Adrenal gland (tissue), 5 donors: Measurements from ENCODE around the gene SOD3.

Experiments
- CTCF ChIP-seq, 6 experiments: fragments of 450-650 bp in 4 of 6; fragments of 200-600 bp in 2 of 6; sonication (generic) in 1 of 6; IDR thresholded peaks; 1 replicate in 5 of 6; 2 replicates in 1 of 6; pipeline versions ENCODE4 v1.5.1 to v1.8.0; 2016 to 2021; ENCODE audit warnings: antibody characterized with exemption in 6 of 6, mild to moderate bottlenecking in 2 of 6, moderate library complexity in 1 of 6
- POLR2A ChIP-seq, 2 donors: fragments of 450-650 bp; IDR thresholded peaks; one replicate each; pipeline ENCODE4 v1.6.1; 2017; ENCODE audit warnings: antibody characterized with exemption in 2 of 2, mild to moderate bottlenecking in 2 of 2, moderate library complexity in 1 of 2
- donor health status: DM: no; HTN: no; CAD: no.

DNA sequence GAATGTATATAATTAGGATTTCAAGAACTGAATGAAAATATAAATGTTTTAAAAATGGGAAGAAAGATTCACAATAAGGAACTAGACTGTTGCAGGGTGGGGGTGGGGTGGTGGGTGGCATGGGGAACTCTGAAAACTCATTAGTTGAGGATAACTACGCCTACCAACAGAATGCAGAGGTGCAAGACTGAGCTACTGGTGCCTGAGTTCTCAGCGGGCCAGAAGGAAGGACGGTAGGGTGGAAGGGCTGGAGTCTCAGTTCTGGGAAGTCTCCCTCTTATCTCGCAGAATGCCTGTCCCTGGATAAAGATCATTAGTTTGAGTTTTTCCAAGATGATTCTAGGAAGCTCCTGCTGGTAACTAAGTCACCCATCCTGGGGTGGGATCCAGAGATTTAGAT is 1.3 kb upstream of the SOD3 start:
- TF ChIP-seq CTCF (IDR thresholded peaks at IDR 0.05) (no peak), POLR2A (IDR thresholded peaks at IDR 0.05) (no peak)
